Activated CD4-positive, alpha-beta T cell treated with anti-CD3 and anti-CD28 coated beads, Interleukin-10, Interleukin-2, amounts not matched to agents 100 ng/mL and 50 ng/mL, durations not matched to agents 16 hours and 8 hours (primary cell): ENCODE results near the gene MEX3B.

ENCODE experiments used
- DNase-seq: peaks from one replicate; pipeline ENCODE4 v3.0.0-alpha.2; 2020

The MEX3B gene

DNA sequence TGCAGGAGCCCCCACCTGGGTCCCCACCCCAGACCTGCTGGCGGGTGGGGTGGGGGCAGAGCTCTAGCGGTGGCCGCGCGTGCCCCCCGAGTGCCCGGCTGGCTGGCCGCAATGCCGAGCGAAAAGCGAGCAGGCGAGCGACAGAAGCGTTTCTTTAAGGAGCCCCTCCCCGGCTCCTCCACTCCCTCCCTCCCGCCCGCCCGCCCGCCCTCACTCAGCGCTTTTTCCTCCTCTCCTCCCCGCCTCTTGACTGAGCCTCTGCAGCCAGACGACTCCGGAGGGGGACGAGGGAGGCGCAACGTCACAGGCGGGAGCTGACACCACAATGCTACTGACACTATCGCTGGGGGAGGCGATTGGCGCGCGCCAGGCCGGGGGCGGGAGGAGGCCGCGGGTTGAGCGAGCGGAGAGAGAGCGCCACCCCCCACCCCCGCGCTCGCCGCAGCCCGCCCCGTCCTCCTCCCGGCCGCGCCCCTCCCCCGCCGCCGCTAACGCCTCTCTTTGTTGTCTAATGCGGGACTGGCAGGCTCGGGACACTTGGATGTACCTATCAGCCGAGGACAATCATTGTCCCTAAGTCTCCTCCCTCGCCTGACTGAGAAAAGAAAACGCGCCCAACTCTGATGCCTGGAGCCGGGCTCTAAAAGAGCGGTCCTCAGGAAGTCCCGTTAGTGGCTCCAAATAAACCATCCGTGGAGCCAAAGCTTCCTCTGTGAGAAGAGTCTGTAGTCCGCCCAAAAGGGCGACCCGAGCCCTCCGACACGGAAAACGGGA is at the start of gene MEX3B:
TSS of gene MEX3B (minus strand) at position 127 of the 774 bp plus-strand sequence. CDS start 313 bp downstream, outside the sequence.
- DNase-seq = peak; percentile 96

DNA sequence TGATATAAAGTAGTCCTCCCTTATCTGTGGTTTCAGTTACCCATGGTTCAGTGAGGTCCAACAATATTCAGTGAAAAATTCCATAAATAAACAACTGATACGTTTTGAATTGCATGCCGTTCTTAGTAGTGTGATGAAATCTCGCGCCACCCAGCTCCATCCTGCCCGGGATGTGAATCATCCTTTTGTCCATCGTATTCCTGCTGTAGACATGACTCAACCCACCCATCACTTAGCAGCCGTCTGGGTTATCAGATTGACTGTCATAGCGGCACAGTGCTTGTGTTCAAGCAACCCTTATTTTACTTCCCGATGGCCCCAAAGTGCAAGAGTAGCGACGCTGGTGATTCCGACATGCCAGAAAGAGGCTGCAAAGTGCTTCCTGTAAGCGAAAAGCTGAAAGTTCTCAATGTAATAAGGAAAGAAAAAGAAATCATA is 48.0 kb upstream of the MEX3B start:
- no peak for DNase-seq

DNA sequence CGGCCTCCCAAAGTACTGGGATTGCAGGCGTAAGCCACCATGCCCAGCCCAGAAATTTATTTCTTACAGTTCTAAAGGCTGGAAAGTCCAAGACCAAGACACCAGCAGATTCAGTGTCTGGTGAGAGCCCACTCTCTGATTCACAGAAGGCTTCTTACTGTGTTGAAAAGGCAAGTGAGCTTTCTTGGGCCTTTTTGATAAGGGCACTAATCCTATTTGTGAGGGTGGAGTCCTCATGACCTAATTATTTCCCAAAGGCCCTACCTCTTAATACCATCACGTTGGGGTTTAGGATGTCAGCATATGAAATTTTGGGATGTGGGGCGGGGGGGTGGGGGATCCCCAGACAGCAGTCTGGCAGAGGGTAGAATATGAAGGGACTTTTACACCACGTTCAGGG is 47.5 kb upstream of the MEX3B start:
- DNase-seq = no peak

DNA sequence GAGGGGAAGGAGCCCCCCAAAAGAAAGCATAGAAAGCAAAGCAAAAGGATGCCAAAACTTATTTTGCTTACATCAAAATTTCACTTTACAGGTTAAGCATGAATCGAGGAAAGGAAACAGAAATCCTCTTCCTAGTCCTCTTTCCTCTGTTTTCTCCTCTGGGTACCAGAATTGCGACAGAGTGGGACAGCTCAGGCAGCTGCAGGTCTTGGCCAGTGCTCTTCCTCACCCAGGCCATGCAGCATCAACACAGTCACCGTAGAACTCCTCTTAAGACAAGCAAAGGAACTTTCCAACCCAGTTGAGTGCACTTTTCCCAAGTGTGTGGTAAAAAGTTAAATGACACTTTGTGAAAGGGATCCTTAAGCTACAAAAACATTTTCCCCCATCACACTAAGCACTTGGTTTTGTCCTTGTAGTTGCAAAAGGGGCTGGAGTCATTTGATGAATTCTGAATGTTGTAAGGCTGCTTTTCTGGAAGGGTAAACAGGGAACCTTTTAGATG is 45.9 kb upstream of the MEX3B start:
- no peak for DNase-seq

DNA sequence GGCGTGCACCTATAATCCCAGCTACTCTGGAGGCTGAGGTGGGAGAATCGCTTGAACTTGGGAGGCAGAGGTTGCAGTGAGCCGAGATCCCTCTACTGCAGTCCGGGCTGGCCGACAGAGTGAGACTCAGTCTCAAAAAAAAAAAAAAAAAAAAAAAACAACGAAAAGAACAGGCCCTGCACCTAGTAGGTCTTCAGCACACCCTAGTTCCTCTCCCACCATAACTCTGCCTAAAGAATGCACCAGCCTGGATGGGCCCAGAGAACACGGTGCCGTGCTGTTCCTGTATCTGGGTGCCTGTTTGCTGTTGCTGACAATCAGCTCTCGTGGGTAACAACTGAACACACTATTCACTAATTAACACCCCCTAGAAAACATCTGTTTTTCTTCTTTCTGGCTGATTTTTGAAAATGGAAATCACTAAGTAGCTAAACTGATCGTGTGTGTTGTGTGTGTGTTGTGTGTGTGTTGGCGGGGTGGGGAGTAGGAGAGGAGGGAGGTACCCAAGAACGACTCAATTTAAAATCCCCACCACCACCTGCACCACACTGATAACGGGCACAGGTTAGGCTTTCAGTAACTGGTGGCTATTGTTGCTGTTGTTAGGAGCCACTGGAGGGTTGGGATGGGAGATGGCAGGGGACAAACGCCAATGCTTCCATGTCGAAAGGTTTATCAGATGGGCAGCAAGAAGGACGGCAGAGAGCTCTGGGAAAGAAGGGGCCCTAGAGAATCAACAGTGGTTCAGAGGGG is 40.6 kb upstream of the MEX3B start:
- no peak for DNase-seq

DNA sequence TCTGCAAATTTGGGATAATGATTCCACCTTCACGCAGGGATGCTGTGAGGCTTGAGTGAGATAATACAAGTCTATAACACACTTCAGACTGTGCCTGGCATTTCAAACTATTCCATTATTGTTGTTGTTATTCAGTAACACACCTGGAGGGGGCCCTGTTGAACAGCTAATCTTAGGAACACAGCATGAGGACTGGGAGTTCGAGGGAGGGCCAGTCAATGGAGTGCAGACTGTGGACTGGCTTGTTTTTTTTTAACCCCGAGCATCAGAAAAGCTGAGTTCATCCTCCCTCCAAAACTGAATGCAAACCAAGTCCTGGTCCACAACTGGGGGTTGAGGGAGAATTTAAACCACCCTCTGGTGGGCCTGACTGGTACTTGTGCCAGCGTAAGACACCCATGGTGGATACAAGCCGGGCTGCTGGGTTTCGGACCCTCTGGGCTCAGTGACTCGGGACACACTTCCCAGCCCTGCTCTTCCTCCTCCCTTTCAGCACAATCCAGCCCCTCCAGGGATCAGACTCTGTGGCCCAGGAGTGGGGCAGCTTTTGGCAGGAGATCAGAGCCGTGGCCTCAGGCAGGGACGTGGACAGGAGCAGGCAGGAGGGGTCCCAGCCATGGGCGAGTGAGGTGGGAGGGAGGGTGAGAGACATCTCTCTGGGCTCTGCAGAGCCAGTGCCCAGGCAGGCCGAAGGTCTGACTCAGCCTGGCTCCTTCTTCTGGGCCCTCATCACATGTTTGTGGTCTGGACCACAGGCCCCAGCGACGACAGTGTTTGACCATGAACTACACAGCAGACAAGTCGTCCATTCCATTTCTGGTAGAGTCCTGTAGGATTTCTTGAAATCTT is 36.3 kb upstream of the MEX3B start:
- DNase-seq = no peak

DNA sequence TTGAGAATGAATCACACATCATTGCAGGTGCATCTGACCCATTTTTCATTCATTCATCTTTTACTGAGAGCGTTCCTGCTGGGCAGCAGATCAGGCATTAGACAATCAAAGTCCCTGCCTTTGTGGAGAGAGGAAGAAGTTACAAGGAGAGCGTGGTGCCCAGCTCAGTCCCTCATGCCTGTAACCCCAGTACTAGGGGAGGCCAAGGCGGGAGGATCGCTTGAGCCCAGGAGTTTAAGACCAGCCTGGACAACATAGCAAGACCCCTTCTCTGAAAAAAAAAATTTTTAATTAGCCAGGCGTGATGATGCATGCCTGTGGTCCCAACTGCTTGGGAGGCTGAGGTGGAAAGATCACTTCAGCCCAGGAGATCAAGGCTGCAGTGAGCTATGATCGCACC is 35.0 kb upstream of the MEX3B start:
- DNase-seq = no peak

DNA sequence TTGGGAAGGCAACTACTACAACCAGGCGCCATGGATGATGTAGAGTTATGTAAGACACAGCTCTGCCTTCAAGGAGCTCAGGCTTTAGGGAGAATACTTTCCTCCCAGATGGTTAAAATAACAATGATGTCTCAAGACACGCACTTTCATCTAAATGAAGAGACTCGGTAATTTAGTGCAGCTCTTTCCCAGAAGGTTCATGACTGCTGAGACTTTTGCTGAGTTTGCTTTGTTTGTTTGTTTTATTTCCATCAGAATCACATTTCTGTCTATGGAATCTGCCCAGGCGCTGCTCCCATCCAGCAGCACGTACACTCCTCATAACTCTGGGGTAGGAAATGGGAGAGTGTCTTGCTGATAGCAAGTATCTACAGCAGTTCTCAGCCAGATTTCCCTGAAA is 33.9 kb upstream of the MEX3B start:
- DNase-seq = no peak

DNA sequence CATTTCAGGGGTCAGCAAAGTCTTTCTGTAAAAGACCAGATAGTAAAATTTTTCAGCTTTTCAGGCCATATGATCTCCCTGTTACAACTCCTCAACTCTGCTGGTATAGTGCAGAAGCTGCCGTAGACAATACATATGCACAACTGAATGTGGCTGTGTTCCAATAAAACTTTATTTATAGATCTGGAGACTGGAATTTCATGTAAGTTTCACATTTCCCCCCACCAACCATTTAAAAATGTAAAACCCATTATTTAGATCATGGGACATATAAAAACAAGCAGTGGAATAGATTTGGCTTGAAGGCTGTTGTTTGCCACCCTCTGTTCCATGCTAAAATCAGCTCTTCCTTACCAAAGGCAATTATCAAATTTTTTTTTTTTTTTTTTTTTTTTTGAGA is 28.8 kb upstream of the MEX3B start:
- no peak for DNase-seq

DNA sequence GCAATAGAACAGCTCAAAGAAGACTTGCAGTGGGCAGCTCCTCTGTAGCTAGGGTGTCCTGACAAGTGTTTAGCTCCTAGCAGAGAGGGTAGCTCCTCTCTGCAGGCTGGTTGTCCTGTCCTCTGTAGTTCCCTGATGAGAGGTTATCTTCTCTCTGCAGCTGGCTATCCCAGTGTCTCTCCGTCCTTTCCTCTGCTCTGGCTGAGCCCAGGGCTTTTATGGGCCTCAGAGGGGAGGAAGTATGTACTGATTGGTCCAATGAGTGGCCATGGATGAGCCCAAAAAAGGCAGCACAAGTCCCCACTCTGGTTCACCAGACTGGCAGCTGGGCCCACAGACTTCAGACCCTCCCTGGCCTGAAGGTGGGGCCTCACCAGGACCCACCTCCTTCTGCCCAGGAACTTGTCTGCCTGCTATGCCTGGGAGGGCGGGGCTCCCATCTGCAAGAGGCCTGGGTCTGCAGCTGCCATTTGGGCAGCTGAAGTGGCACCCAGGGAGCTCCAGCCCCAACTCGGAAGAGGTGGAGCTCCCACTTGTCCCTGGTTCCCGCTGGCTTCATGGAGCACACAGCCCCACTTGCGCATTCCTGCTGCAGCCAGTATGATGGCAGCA is 27.2 kb upstream of the MEX3B start:
- DNase-seq = no peak

DNA sequence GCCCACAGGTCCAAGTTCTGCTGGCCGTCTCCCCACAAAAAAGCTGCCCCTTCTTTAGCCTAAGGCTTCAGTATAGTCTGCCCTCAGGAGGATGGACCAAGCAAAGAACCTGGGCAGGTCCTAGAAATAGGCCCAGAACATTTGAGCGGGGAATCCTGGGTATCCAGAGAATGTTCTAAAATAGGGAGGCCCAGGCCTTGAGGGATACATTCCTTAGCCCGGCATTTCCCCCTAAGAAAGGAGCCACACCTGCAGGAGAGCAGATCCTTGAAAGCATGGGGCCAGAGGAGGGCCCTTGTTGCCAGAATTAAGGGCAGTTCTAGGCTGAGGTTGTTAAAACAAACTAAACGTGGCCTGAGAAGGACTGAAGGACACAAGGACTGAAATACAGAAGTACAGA is 20.6 kb upstream of the MEX3B start:
- no peak for DNase-seq

DNA sequence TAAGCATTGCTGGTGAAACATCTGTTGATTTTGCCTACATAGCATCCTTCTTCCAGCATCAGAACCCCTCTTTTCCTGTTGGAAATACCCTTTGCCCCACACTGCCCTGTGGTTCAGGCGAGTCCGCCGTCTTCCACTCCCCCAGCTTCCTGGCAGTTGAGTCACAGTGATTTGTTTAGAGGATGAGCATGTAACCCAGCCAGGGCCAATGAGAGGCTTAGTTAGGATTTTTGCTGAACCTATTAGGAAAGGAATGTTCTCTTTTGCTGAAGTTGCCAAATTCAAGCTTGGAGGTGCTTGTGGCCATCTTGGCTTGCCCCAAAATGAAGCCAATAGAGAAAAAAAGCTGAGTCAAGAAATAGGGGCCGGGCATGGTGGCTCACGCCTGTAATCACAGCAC is 19.0 kb upstream of the MEX3B start:
- DNase-seq = no peak

DNA sequence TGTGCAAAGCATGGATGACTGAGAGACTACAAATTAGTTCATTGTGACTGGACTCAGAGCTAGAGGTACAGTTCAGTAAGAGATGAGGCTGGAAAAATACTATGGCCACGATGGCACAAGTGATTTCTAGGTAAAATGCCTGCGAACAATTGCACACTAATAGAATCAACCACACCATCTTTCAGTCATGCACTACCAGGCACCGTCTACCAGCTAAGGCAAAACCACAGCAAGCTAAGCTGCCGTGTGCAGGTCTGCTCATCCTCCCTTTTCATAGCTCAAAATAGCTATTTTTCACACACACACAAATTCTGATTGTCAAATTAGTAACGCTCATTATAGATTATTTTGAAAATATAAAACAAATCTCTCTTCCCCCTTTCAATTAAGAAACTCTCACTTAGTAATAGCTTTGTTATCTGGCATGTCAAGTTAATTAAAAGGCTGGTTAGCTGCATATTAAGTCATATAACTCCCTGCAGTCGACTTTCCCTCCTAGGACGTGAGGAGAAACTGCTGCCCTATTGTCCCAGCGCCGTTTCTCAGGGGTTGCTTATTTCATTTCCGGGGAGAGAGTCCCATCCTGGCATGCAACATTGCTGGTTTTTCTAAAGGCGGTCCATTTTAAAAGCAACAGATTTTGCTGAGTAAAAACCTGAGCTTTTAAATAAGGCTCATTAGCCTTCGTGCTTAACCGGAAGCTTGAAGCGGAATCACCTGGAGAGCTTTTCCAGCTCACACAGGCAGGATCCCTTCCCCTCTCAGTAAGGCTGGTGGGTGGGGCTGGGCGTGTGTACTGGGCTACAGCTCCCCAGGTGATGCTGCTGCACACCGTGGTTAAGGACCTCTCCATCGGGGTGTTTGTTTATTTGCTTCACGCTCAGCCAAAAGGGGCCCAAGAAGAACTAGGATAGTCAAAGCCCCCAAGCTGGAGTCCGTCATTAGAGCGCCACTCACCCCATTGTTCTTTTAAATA is 16.9 kb upstream of the MEX3B start:
- DNase-seq = no peak

DNA sequence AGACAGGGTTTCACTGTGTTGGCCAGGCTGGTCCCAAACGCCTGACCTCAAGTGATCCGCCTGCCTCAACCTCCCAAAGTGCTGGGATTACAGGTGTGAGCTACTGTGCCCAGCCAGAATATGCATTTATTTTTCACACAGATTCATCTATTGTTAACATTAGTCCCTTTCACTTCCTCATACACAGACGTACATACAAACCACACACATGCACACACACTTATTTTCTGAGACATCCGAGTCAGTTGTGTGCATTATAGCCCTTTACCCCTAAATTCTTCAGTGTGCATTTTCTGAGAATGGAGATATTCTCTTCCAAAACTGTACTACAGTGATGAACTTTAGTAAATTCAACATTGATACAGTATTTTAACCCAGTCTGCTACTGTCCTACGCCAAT is 15.0 kb upstream of the MEX3B start:
- DNase-seq = no peak

DNA sequence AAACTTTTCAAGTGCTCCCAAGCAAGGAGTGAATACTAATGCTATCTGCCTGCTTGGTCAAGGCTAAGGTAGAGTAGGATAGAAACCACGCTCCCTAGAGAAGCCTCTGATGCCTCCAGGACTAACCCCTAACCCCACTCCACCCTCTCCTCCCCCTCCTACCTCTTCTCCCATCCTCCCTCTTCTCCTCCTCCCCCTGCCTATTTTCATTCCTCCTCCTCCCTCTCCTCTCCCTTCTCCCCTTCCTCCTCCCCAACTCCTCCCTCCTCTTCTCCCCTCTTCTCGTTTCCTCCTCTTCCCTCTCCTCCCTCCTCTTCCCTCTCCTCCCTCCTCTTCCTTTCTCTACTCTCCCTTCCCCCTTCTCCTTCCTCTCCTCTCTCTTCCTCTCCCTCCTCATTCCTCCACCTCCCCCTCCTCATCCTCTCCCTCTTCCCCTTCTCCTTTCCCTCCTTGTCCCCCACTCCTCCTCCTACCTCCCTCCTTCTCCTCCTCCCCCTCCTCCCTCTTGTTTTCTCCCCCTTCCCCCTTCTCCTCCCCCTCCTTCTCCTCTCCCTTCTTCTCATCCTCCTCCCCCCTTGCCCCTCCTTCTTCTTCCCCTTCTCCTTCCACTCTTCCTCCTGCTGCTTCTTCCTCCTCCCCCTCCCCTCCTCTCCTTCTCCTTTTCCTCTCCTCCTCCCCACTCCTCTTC is 12.8 kb upstream of the MEX3B start:
- DNase-seq = no peak

DNA sequence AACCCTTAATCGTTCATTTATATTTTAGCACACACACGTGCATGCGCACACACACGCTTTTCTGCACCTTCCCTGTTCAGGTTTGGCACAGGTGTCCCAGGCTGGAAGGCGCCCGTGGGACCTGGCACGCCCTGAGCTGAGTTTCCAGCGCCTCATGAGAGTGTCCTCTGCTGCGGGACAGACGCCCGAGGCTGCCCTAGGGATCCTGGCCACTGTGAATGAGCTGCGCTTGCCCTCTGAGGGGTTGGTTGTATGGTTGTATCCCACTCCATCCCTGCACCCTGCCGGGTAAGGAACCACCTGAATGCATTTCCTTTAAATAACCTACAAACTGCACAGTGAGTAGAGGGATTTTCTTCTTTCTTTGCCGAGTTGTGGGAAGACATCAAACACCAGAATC is 12.2 kb upstream of the MEX3B start:
- no peak for DNase-seq

DNA sequence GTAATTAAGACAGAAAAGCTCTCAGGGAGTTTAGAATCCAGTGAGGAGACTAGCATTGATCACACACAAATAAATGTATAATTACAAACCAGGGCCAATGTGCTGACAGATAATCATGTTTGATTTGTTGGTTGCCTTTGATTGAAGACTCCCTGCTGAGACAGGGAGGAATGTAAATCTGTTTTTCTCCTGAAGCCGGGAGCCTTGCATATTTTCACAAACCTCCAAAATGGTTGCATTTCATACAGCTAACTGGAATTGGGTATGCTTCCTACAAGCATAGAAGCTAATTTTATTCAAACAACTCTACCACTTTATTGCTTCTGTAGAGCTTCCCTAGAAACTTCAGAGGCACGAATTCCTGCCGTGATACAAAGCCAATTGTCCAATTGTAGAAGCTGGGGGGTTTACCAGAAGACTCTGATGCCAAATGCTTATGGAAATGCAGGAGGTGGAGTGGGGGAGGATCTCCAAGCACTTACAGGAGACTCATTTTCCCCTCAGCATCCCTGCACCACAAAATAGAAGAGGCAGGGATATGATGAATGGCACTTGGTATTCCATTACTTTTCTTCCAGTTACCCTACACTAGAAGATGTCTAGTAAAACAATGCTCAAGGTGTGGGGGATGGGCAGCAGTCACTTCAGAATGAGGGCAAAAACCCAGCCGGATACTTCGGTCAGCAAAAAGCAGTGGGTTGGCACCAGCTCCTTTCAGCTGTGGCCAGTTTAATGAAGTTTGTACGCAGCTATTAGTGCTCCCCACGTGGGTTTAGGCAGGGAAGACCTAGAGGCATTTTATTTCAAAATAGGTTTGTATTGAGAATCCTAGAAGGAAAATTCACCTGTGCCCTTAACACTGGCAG is 11.4 kb upstream of the MEX3B start:
- DNase-seq = no peak

DNA sequence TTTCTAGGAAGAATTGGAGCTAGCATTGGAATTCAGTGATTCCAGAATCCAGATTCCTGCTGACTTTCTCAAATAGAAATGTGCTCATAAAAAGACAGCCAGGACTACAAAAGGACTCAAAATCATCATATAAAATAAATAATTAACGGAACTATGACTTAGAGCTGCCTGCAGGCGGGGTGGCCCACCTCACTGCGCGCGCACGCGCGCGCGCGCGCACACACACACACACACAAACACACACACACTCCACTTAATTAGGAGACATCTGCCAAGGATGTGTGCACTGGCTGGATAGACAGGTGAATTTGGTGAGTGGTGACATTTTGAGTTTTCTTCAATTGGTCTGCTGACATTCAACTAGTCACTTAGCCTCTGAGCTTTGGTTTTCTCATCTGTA is 6.9 kb upstream of the MEX3B start:
- no peak for DNase-seq

DNA sequence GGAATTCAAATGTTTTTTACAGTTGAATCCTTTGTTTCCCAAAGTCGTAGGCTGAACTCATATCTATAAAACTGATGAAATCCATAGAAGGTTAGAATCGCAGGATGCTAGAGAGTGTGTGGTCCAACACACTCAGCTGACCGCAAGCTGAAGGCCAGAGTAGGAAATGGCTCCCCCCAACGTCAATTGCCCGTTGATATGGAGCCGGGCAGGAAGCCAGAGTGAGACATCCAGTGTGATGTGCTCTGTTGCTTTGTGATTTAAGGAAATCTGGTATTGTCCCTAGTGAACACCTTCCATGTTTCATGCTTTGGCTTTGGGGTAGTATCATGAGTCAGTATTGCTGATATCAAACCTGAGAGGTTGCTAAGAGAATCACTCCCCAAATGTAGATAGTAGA is 5.8 kb upstream of the MEX3B start:
- DNase-seq = no peak

DNA sequence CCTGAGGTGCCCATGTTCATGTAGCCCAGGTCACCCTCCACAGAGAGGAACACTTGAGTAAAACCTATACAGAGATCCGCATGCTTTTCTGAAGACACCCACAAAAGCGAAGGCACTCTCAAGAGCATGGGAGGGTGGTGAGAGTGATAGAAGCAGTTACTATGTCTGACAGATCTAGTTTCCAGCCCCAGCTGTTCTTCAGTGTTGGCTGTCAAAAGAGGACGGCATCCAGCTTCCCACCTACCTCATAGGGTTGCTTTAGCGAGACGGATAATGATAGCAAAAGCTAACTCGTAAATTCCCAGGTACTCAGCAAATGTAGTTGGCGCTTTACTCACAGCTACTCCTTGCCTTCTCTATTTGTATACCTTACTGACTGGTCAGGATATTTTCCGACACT is 3.0 kb upstream of the MEX3B start:
- no peak for DNase-seq
